Fibroblast of lung (primary cell): ENCODE data around the gene ROR2. TPM values are rescaled to one million over a fixed set of nuclear protein-coding genes. Genes with fewer than 3 reads are reported as not detected.

Experiments used
- DNase-seq, 2 donors: peaks; one replicate each; pipeline versions ENCODE4 v3.0.0 to v3.0.0-alpha.2; 2010; ENCODE audit warnings: low read depth in 2 of 2
- H2AFZ ChIP-seq: 2 replicates; pipeline ENCODE4 v1.5.1; 2012; ENCODE audit warnings: low read length, control low read depth, inconsistent platforms
- H3K27ac ChIP-seq: 2 replicates; pipeline ENCODE4 v1.5.1; 2011; ENCODE audit warnings: low read length, control low read depth; ENCODE audit not compliant: insufficient read depth
- H3K27me3 ChIP-seq: 2 replicates; pipeline ENCODE4 v1.5.1; 2011; ENCODE audit warnings: mild to moderate bottlenecking, low read length; ENCODE audit not compliant: control insufficient read depth, insufficient read depth
- H3K36me3 ChIP-seq: 2 replicates; pipeline ENCODE4 v1.5.1; 2011; ENCODE audit warnings: low read length; ENCODE audit not compliant: control insufficient read depth, insufficient read depth
- H3K4me1 ChIP-seq: 2 replicates; pipeline ENCODE4 v1.5.1; 2011; ENCODE audit warnings: low read length; ENCODE audit not compliant: control insufficient read depth, insufficient read depth; ENCODE audit errors: extremely low read depth
- H3K4me2 ChIP-seq: 2 replicates; pipeline ENCODE4 v1.5.1; 2011; ENCODE audit warnings: low read length, control low read depth; ENCODE audit not compliant: insufficient read depth; ENCODE audit errors: extremely low read depth
- H3K4me3 ChIP-seq, 4 experiments: fragments of 200-600 bp in 1 of 4; sonication (generic) in 1 of 4; replicated peaks in 1 of 4; 2 replicates each; pipeline ENCODE4 v1.5.1; 2011 to 2016; ENCODE audit warnings: low read length in 4 of 4, low read depth in 3 of 4, mild to moderate bottlenecking in 3 of 4, control low read depth in 2 of 4, inconsistent platforms in 1 of 4, mixed read lengths in 1 of 4; ENCODE audit not compliant: insufficient read depth in 1 of 4; ENCODE audit errors: control extremely low read depth in 1 of 4
- H3K79me2 ChIP-seq: 2 replicates; pipeline ENCODE4 v1.5.1; 2012; ENCODE audit warnings: mild to moderate bottlenecking, low read length, inconsistent platforms; ENCODE audit not compliant: control insufficient read depth, insufficient read depth
- H3K9ac ChIP-seq: 2 replicates; pipeline ENCODE4 v1.5.1; 2011; ENCODE audit warnings: mild to moderate bottlenecking, low read length, control low read depth; ENCODE audit not compliant: insufficient read depth
- H3K9me3 ChIP-seq: 2 replicates; pipeline ENCODE4 v1.5.1; 2012; ENCODE audit warnings: low read depth, low read length; ENCODE audit not compliant: control insufficient read depth, insufficient read depth
- H4K20me1 ChIP-seq: 2 replicates; pipeline ENCODE4 v1.5.1; 2011; ENCODE audit warnings: low read length; ENCODE audit not compliant: control insufficient read depth, insufficient read depth; ENCODE audit errors: extremely low read depth
- CTCF ChIP-seq, 2 donors: IDR thresholded peaks in 1 of 2; conservative IDR thresholded peaks in 1 of 2; 1 replicate in 1 of 2; 2 replicates in 1 of 2; pipeline ENCODE4 v1.5.1; 2011 to 2012; ENCODE audit warnings: low read length in 2 of 2, control low read depth in 1 of 2, inconsistent platforms in 1 of 2, low read depth in 1 of 2, mild to moderate bottlenecking in 1 of 2
- EZH2 ChIP-seq: IDR thresholded peaks from 2 replicates; pipeline ENCODE4 v1.5.1; 2012; ENCODE audit warnings: low read length, control low read depth, mild to moderate bottlenecking; ENCODE audit errors: missing control alignments
- polyA plus RNA-seq, 2 donors: library from polyadenylated mRNA; depleted of rRNA in 1 of 2; stranded (reverse) in 1 of 2; unstranded in 1 of 2; fragments of >200 nt; gene quantifications; 2 replicates each; pipeline ENCODE4 v1.2.1, GENCODE V29; 2011 to 2012; ENCODE audit warnings: missing spikeins in 1 of 2
- total RNA-seq: library from RNA; depleted of rRNA; stranded (reverse); fragments of >200 nt; gene quantifications from 2 replicates; pipeline ENCODE4 v1.2.1, GENCODE V29; 2014

Gene ROR2
- total and polyA plus RNA-seq, 2 donors (not counting 1 experiment from before 2014, with no cell fraction given) = 2.3 to 27.9 TPM

DNA sequence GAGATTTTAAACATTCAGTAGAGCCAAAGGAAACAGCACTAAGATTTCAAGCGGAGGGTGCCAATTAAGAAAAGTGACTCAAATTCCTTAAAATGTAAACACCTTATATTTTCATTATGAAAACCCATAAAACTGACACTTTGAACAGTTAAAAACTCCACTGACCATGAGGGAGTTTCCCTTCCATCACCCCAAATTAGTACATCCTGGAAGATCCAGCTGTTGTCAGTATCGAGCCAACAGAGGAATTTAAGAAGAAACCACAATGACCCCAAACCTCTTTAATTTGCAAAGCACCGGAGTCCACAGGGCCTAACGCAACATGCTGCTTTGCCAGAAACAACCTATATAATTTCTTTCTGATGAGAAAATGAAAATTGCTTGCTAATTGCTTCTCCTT is 41.3 kb downstream of the ROR2 start:
- Histone ChIP-seq H3K9ac (no peak overlapping the region), H3K27me3 (no peaks in the 10 kb centered on the region), H4K20me1 (no peaks in the 10 kb centered on the region), H3K9me3 (no peaks in the 10 kb centered on the region), H3K4me2 (peak overlapping the region; percentile 11), H3K79me2 (no peaks in the 10 kb centered on the region), H3K36me3 (no peaks in the 10 kb centered on the region), H3K4me1 (peaks cover 3% of the 10 kb centered on the region), H3K27ac (no peak overlapping the region), H2AFZ (no peak overlapping the region), H3K4me3 (no peak overlapping the region)
- TF ChIP-seq CTCF (conservative IDR thresholded peaks at IDR 0.05 in 1 of 2, IDR thresholded peaks at IDR 0.05 in 1 of 2; ENCODE audit: low read depth in 1 of 2, low read length in 2 of 2) (no peak), EZH2 (no peak)
- peak; percentile 19 to 80 for DNase-seq

- no peak for TF ChIP-seq CTCF (conservative IDR thresholded peaks at IDR 0.05 in 1 of 2, IDR thresholded peaks at IDR 0.05 in 1 of 2; ENCODE audit: low read depth in 1 of 2, low read length in 2 of 2)
- TF ChIP-seq EZH2 = no peak
- Histone ChIP-seq H3K27me3 (no peaks in the 10 kb centered on the region), H3K9ac (no peak overlapping the region), H4K20me1 (no peaks in the 10 kb centered on the region), H3K27ac (no peak overlapping the region), H3K4me2 (no peak overlapping the region), H2AFZ (no peak overlapping the region), H3K4me1 (peaks cover 3% of the 10 kb centered on the region), H3K4me3 (no peak overlapping the region), H3K9me3 (no peaks in the 10 kb centered on the region), H3K79me2 (no peaks in the 10 kb centered on the region), H3K36me3 (no peaks in the 10 kb centered on the region)
- DNase-seq = no peak
Measured at GRCh38 chr9:91908293-91908623, 41.8 kb downstream of the ROR2 start.

DNA sequence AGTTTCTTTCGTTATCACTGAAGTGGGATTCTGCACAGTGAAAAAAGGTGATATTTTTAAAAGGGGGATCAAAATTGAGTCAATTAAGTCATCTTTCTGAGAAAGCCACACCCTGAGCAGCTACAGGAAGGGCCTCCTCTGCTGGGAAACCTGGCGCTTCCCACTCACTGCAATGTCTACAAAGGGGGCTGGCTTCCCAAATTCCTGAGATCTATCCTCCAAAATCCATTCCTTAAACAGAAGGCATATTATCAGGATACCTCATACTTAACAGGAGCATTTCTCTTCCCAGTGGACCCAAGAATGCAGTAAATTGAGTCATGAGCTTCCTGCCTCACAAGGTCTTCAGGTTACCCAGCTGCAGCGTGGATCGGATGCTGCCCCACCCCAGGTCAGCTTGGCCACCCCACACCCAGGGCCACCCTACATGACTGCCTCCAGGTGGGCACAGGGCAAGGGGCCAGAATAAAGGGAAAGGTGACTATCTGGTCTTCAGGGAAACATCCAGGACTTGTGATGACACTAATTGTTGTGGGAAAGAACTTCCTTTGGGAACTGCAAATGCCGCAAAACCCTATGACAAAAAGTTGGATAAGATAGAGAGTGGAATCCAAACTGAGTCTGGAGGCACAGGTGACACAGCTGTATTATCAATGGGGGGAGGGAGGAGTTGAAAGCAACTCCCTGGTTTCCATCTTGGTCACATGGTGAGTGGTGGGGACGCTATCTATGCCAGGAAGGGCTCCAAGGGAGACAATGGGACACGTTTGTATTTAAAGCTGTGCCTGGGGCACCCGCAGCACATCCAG is 42.3 kb downstream of the ROR2 start:
- Histone ChIP-seq H2AFZ (no peak overlapping the region), H3K79me2 (no peaks in the 10 kb centered on the region), H3K9ac (no peak overlapping the region), H3K4me1 (peaks cover 3% of the 10 kb centered on the region), H3K4me2 (no peak overlapping the region), H3K4me3 (no peak overlapping the region), H3K36me3 (no peaks in the 10 kb centered on the region), H3K27me3 (no peaks in the 10 kb centered on the region), H4K20me1 (no peaks in the 10 kb centered on the region), H3K27ac (no peak overlapping the region), H3K9me3 (no peaks in the 10 kb centered on the region)
- no peak for TF ChIP-seq CTCF (conservative IDR thresholded peaks at IDR 0.05 in 1 of 2, IDR thresholded peaks at IDR 0.05 in 1 of 2; ENCODE audit: low read depth in 1 of 2, low read length in 2 of 2)
- TF ChIP-seq EZH2 = no peak
- DNase-seq = peak in 1 of 2 donors; percentile 41
